Activated CD4-positive, alpha-beta T cell treated with anti-CD3 and anti-CD28 coated beads, Interleukin-2, amount 50 U/mL, for 24 hours (primary cell): ENCODE data around the gene SLC25A27.

ENCODE experiments used
- DNase-seq, 2 donors: peaks; one replicate each; pipeline ENCODE4 v3.0.0-alpha.2; 2020; ENCODE audit warnings: low read depth in 1 of 2, low spot score in 1 of 2

The SLC25A27 gene

GRCh38 chr6:46648869-46649492, 3.8 kb upstream of the SLC25A27 start:
- DNase-seq, result no peak

GRCh38 chr6:46651006-46651405, 1.8 kb upstream of the SLC25A27 start:
- DNase-seq, result no peak

- no peak for DNase-seq
Observed at GRCh38 chr6:46651816-46652215, 959 bp upstream of the SLC25A27 start.

GRCh38 chr6:46652232-46652602, 558 bp upstream of the SLC25A27 start:
- DNase-seq, result no peak

- DNase-seq, result no peak
Observed at GRCh38 chr6:46653439-46654195, 842 bp downstream of the SLC25A27 start.

GRCh38 chr6:46655803-46656202, 3.0 kb downstream of the SLC25A27 start:
- DNase-seq, result no peak

GRCh38 chr6:46657642-46658041, 4.9 kb downstream of the SLC25A27 start:
- no peak for DNase-seq

GRCh38 chr6:46661483-46661882, 8.7 kb downstream of the SLC25A27 start:
- no peak for DNase-seq

- DNase-seq, result no peak
Observed at GRCh38 chr6:46667377-46667776, 14.6 kb downstream of the SLC25A27 start.

- no peak for DNase-seq
Observed at GRCh38 chr6:46674410-46674809, 21.6 kb downstream of the SLC25A27 start.

- no peak for DNase-seq
Observed at GRCh38 chr6:46676604-46677313, 24.0 kb downstream of the SLC25A27 start.

- no peak for DNase-seq
Observed at GRCh38 chr6:46677314-46677654, 24.5 kb downstream of the SLC25A27 start.

- no peak for DNase-seq
Observed at GRCh38 chr6:46684771-46685170, 32.0 kb downstream of the SLC25A27 start.

- DNase-seq, result no peak
Observed at GRCh38 chr6:46687619-46688097, 34.9 kb downstream of the SLC25A27 start, which contains the start of gene TDRD6. Gene TDRD6 (plus strand): TSS chr6:46687885. CDS start chr6:46688129, 244 bp downstream.

GRCh38 chr6:46688117-46688965, 35.6 kb downstream of the SLC25A27 start:
- no peak for DNase-seq

- DNase-seq, result no peak
Observed at GRCh38 chr6:46688966-46689335, 36.2 kb downstream of the SLC25A27 start.

GRCh38 chr6:46689657-46690056, 36.9 kb downstream of the SLC25A27 start:
- DNase-seq, result no peak

- DNase-seq, result no peak
Observed at GRCh38 chr6:46690141-46690755, 37.5 kb downstream of the SLC25A27 start.

GRCh38 chr6:46690911-46691451, 38.2 kb downstream of the SLC25A27 start:
- DNase-seq, result no peak

- DNase-seq, result no peak
Observed at GRCh38 chr6:46699970-46700369, 47.2 kb downstream of the SLC25A27 start.

GRCh38 chr6:46704562-46704961, 51.8 kb downstream of the SLC25A27 start:
- no peak for DNase-seq
